ENCODE data around the gene RBM33. TPM values are rescaled to one million over a fixed set of nuclear protein-coding genes. Genes with fewer than 3 reads are reported as not detected.

Gene RBM33
- polyA plus RNA-seq, 1 donor (not counting 4 experiments of a cell fraction or from before 2014, with no cell fraction given), result 8.9 TPM

GRCh38 chr7:155694851-155695250, 50.4 kb downstream of the RBM33 start:
- no peak overlapping the region for H3K4me3 ChIP-seq (ENCODE audit: control insufficient read depth in 2 of 3, extremely low read depth in 1 of 3, insufficient read depth in 2 of 3, low read depth in 1 of 3, low read length in 3 of 3)
- dilution Hi-C loops (cut with MboI; ENCODE audit: extremely low pct_ligation_motif_present, low sequenced_read_pairs), result no loop called here
- peaks cover 6% of the 10 kb centered on the region for H4K20me1 ChIP-seq (ENCODE audit: control insufficient read depth, extremely low read depth, insufficient read depth, low read length)
- DNase-seq (ENCODE audit: low read depth, low spot score) (no peak), FAIRE-seq (no peak)
- no peaks in the 10 kb centered on the region for H3K4me1 ChIP-seq (ENCODE audit: control insufficient read depth, extremely low read depth, insufficient read depth, low read length)
- no peaks in the 10 kb centered on the region for H3K9me1 ChIP-seq (ENCODE audit: control insufficient read depth, extremely low read depth, insufficient read depth, low read length)
- H3K27ac ChIP-seq (ENCODE audit: control insufficient read depth, insufficient read depth, low read length), result no peak overlapping the region
- H2AFZ ChIP-seq (ENCODE audit: control insufficient read depth, low read length), result no peak overlapping the region
- peaks cover 61% of the 10 kb centered on the region for H3K79me2 ChIP-seq (ENCODE audit: control insufficient read depth, insufficient read depth, low read length)
- TF ChIP-seq CTCF (optimal IDR thresholded peaks at IDR 0.05 in 1 of 3, IDR thresholded peaks at IDR 0.05 in 1 of 3, conservative IDR thresholded peaks at IDR 0.05 in 1 of 3; ENCODE audit: extremely low read depth in 1 of 3, insufficient read depth in 2 of 3, low read length in 3 of 3), result no peak
- no peak for TF ChIP-seq EZH2 (IDR thresholded peaks at IDR 0.05; ENCODE audit: low read length)
- no peaks in the 10 kb centered on the region for H3K9me3 ChIP-seq (ENCODE audit: control insufficient read depth, low read depth, low read length)
- no peak overlapping the region for H3K9ac ChIP-seq (ENCODE audit: control insufficient read depth, extremely low read depth, insufficient read depth, low read length)
- H3K4me2 ChIP-seq (ENCODE audit: control insufficient read depth, extremely low read depth, insufficient read depth, low read depth, low read length), result no peak overlapping the region
- H3K36me3 ChIP-seq (ENCODE audit: control insufficient read depth in 2 of 2, extremely low read depth in 1 of 2, insufficient read depth in 2 of 2, low read length in 2 of 2), result peaks cover 0 to 5% of the 10 kb centered on the region in 2 experiments
- H3K27me3 ChIP-seq (ENCODE audit: control insufficient read depth, extremely low read depth, insufficient read depth, low read length), result no peaks in the 10 kb centered on the region

GRCh38 chr7:155696747-155697146, 52.3 kb downstream of the RBM33 start:
- Histone ChIP-seq H3K36me3 (ENCODE audit: control insufficient read depth in 2 of 2, extremely low read depth in 1 of 2, insufficient read depth in 2 of 2, low read length in 2 of 2) (peaks cover 2 to 10% of the 10 kb centered on the region in 2 experiments), H3K27ac (ENCODE audit: control insufficient read depth, insufficient read depth, low read length) (no peak overlapping the region), H3K79me2 (ENCODE audit: control insufficient read depth, insufficient read depth, low read length) (peaks cover 53% of the 10 kb centered on the region), H3K27me3 (ENCODE audit: control insufficient read depth, extremely low read depth, insufficient read depth, low read length) (no peaks in the 10 kb centered on the region), H3K4me1 (ENCODE audit: control insufficient read depth, extremely low read depth, insufficient read depth, low read length) (peaks cover 2% of the 10 kb centered on the region), H4K20me1 (ENCODE audit: control insufficient read depth, extremely low read depth, insufficient read depth, low read length) (peaks cover 6% of the 10 kb centered on the region), H3K9ac (ENCODE audit: control insufficient read depth, extremely low read depth, insufficient read depth, low read length) (no peak overlapping the region), H3K4me2 (ENCODE audit: control insufficient read depth, extremely low read depth, insufficient read depth, low read depth, low read length) (no peak overlapping the region), H2AFZ (ENCODE audit: control insufficient read depth, low read length) (no peak overlapping the region), H3K4me3 (ENCODE audit: control insufficient read depth in 2 of 3, extremely low read depth in 1 of 3, insufficient read depth in 2 of 3, low read depth in 1 of 3, low read length in 3 of 3) (no peak overlapping the region), H3K9me3 (ENCODE audit: control insufficient read depth, low read depth, low read length) (no peaks in the 10 kb centered on the region), H3K9me1 (ENCODE audit: control insufficient read depth, extremely low read depth, insufficient read depth, low read length) (no peaks in the 10 kb centered on the region)
- DNase-seq (ENCODE audit: low read depth, low spot score) (no peak), FAIRE-seq (no peak)
- dilution Hi-C loops (cut with MboI; ENCODE audit: extremely low pct_ligation_motif_present, low sequenced_read_pairs), result no loop called here
- no peak for TF ChIP-seq EZH2 (IDR thresholded peaks at IDR 0.05; ENCODE audit: low read length)
- TF ChIP-seq CTCF (optimal IDR thresholded peaks at IDR 0.05 in 1 of 3, IDR thresholded peaks at IDR 0.05 in 1 of 3, conservative IDR thresholded peaks at IDR 0.05 in 1 of 3; ENCODE audit: extremely low read depth in 1 of 3, insufficient read depth in 2 of 3, low read length in 3 of 3), result no peak
